GM12874 (cell line): Measurements from ENCODE around the gene PTPRN2.

Experiments used
- TF ChIP-seq, protein P1 (sequence below): IDR thresholded peaks from 2 replicates; pipeline ENCODE4 v1.5.1; 2011; ENCODE audit warnings: low read depth, mild to moderate bottlenecking, control low read depth, low read length, moderate library complexity; ENCODE audit not compliant: insufficient read depth

Gene PTPRN2

GRCh38 chr7:157727964-157728615 is 859.5 kb downstream of the PTPRN2 start:
- TF ChIP-seq, protein P1, sequence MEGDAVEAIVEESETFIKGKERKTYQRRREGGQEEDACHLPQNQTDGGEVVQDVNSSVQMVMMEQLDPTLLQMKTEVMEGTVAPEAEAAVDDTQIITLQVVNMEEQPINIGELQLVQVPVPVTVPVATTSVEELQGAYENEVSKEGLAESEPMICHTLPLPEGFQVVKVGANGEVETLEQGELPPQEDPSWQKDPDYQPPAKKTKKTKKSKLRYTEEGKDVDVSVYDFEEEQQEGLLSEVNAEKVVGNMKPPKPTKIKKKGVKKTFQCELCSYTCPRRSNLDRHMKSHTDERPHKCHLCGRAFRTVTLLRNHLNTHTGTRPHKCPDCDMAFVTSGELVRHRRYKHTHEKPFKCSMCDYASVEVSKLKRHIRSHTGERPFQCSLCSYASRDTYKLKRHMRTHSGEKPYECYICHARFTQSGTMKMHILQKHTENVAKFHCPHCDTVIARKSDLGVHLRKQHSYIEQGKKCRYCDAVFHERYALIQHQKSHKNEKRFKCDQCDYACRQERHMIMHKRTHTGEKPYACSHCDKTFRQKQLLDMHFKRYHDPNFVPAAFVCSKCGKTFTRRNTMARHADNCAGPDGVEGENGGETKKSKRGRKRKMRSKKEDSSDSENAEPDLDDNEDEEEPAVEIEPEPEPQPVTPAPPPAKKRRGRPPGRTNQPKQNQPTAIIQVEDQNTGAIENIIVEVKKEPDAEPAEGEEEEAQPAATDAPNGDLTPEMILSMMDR = no peak

DNA sequence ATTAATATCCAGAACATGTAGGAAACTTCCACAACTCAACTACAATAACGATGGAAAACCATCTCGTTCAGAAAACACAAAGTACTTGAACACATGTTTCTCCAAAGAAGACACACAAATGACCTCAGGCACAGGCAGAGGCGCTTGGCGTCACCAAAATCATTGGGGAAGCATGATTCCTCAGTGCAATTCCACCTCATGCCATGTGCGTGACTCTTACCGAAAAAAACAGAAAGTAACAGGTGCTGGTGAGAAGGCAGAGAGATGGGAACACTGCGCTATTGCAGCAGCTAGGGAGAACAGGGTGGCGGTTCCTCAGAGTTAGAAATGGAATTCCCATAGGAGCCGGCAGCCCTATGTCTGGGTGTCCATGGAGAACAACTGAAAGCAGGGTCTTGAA is 860.9 kb downstream of the PTPRN2 start:
- TF ChIP-seq, protein P1 = no peak

DNA sequence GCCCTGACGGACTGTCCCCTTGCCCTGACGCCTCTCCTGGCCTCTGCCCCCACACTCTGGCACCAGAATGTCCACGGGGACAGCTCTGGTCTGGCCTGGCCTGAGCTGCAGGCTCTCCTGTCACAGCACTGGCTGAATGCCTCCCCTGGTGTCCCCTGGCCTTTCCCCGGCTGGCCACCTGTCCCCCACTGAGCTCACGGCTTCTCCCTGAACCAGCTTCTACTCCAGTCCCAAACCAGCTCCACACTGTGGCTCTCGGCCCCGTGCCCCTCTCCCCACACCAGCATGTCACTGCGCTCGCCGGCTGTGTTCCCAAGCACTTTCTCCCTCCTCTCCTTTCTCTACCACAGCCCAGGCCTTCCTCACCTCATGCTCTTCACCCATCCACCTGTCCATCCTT is 864.4 kb downstream of the PTPRN2 start:
- TF ChIP-seq, protein P1 = no peak

- TF ChIP-seq, protein P1 = no peak
These were observed 865.2 kb downstream of the PTPRN2 start for GRCh38 chr7:157722137-157723060.

DNA sequence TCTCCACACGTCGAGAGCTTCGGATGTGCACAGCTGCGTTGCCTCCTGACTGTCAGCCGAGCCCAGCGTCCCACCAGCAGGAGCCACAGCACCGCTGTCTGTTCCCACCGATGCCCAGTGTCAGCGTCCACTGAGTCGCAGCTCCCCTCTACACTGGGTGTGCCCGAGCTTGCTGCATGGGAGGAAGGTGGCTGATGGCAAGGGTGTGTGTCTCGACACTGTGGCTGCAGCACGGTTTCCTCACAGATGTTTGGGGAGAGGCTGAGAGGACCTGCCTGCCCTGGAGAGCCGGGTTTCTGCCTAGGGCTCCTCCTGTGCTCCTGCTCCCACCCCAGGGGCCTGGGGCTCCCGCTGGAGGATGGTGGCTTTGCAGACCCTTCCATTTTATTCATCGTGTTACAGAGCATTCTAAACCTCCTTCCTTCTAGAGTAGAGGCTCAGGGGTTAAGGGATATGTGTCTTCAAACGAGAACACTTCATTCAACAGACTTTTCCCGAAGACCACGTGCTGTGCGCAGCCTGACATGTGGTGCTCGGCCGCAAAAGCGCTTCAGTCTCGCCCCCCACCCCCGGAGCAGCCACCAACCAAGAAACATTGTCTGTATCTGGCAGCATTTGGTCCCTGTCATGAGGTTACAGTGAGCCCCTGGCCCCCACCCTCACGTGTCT is 866.0 kb downstream of the PTPRN2 start:
- TF ChIP-seq, protein P1 = no peak

- TF ChIP-seq, protein P1 = no peak
These were observed 867.6 kb downstream of the PTPRN2 start for GRCh38 chr7:157719705-157720655.
